ENCODE measurements around the gene CAMTA2. TPM values are rescaled to one million over a fixed set of nuclear protein-coding genes. Genes with fewer than 3 reads are reported as not detected.

The CAMTA2 gene
- total and polyA plus RNA-seq, 2 donors from 2014 or later, result 40.1 to 47.1 TPM

- no peak for TF ChIP-seq CTCF (IDR thresholded peaks at IDR 0.05; ENCODE audit: borderline replicate concordance, extremely low read depth, insufficient read depth)
- H3K36me3 ChIP-seq (ENCODE audit: control insufficient read depth in 2 of 3, insufficient read depth in 3 of 3, low read length in 3 of 3), result peaks cover 0 to 10% (median 6%) of the 10 kb centered on the region in 3 donors
- DNase-seq (peak; percentile 63 to 89 (median 78)), FAIRE-seq (no peak)
- peak overlapping the region; percentile 98 to 99 for H3K27ac ChIP-seq (ENCODE audit: low read depth in 2 of 2, low read length in 2 of 2)
- H3K9ac ChIP-seq (ENCODE audit: low read length in 3 of 3), result peak overlapping the region; percentile 60 to 87 (median 61)
- no peaks in the 10 kb centered on the region for H3K9me3 ChIP-seq (ENCODE audit: control insufficient read depth in 2 of 3, insufficient read depth in 1 of 3, low read length in 3 of 3)
- H3K4me1 ChIP-seq (ENCODE audit: control insufficient read depth in 2 of 3, insufficient read depth in 2 of 3, low read depth in 1 of 3, low read length in 3 of 3), result peaks cover 3 to 28% (median 4%) of the 10 kb centered on the region in 3 donors
- H3K27me3 ChIP-seq (ENCODE audit: control insufficient read depth, insufficient read depth, low read length), result no peaks in the 10 kb centered on the region
- peak overlapping the region; percentile 58 to 99 (median 93) for H3K4me3 ChIP-seq (ENCODE audit: low read length in 3 of 3)
- intact Hi-C loops (cut with DNase I), result no loop called here
Observed at GRCh38 chr17:4968486-4969046, 18.9 kb downstream of the CAMTA2 start.

- Histone ChIP-seq H3K4me3 (ENCODE audit: low read length in 3 of 3) (peak within 1 kb of the TSS; percentile 93 to 99 (median 94)), H3K36me3 (ENCODE audit: control insufficient read depth in 2 of 3, insufficient read depth in 3 of 3, low read length in 3 of 3) (peaks cover 0 to 4% (median 3%) of the 10 kb centered on the region in 3 donors), H3K27ac (ENCODE audit: low read depth in 2 of 2, low read length in 2 of 2) (peak within 1 kb of the TSS; percentile 98 to 99), H3K9ac (ENCODE audit: low read length in 3 of 3) (peak within 1 kb of the TSS; percentile 75 to 96 (median 95)), H3K9me3 (ENCODE audit: control insufficient read depth in 2 of 3, insufficient read depth in 1 of 3, low read length in 3 of 3) (no peaks in the 10 kb centered on the region), H3K27me3 (ENCODE audit: control insufficient read depth, insufficient read depth, low read length) (no peaks in the 10 kb centered on the region), H3K4me1 (ENCODE audit: control insufficient read depth in 2 of 3, insufficient read depth in 2 of 3, low read depth in 1 of 3, low read length in 3 of 3) (peaks cover 3 to 28% (median 4%) of the 10 kb centered on the region in 3 donors)
- TF ChIP-seq CTCF (IDR thresholded peaks at IDR 0.05; ENCODE audit: borderline replicate concordance, extremely low read depth, insufficient read depth), result no peak
- no peak for FAIRE-seq
- DNase-seq, result peak; percentile 98 to 99 (median 98)
- intact Hi-C loops (cut with DNase I), result no loop called here
Observed at GRCh38 chr17:4967539-4968485, 19.7 kb downstream of the CAMTA2 start, which contains the start of gene SPAG7. Gene SPAG7 (minus strand): TSS chr17:4967817. CDS start chr17:4967804, 13 bp downstream.

- no peaks in the 10 kb centered on the region for H3K27me3 ChIP-seq (ENCODE audit: control insufficient read depth, insufficient read depth, low read length)
- peak overlapping the region; percentile 98 to 99 for H3K27ac ChIP-seq (ENCODE audit: low read depth in 2 of 2, low read length in 2 of 2)
- DNase-seq (peak; percentile 99 to 100 (median 100)), FAIRE-seq (peak; percentile 99)
- peaks cover 0 to 3% (median 0%) of the 10 kb centered on the region in 3 donors for H3K36me3 ChIP-seq (ENCODE audit: control insufficient read depth in 2 of 3, insufficient read depth in 3 of 3, low read length in 3 of 3)
- H3K4me3 ChIP-seq (ENCODE audit: low read length in 3 of 3), result peak overlapping the region; percentile 93 to 99 (median 94)
- TF ChIP-seq CTCF (IDR thresholded peaks at IDR 0.05; ENCODE audit: borderline replicate concordance, extremely low read depth, insufficient read depth), result no peak
- intact Hi-C loops (cut with DNase I), result no loop called here
- no peaks in the 10 kb centered on the region for H3K9me3 ChIP-seq (ENCODE audit: control insufficient read depth in 2 of 3, insufficient read depth in 1 of 3, low read length in 3 of 3)
- H3K4me1 ChIP-seq (ENCODE audit: control insufficient read depth in 2 of 3, insufficient read depth in 2 of 3, low read depth in 1 of 3, low read length in 3 of 3), result peaks cover 3 to 28% (median 4%) of the 10 kb centered on the region in 3 donors
- peak overlapping the region; percentile 75 to 96 (median 95) for H3K9ac ChIP-seq (ENCODE audit: low read length in 3 of 3)
Observed at GRCh38 chr17:4966844-4967538, 20.5 kb downstream of the CAMTA2 start.
